A549 (cell line): ENCODE measurements around the gene ARL2BP. TPM values are rescaled to one million over a fixed set of nuclear protein-coding genes. Genes with fewer than 3 reads are reported as not detected.

Experiments
- ATAC-seq, 2 experiments: fragments of 200-7000 bp in 1 of 2; fragments of >200 bp in 1 of 2; cut with Nextera tagmentation in 1 of 2; cut with Tn5 transposase in 1 of 2; 3 replicates each; pipeline versions ENCODE4 v1.8.0 to v1.9.1; 2018 to 2020; ENCODE audit warnings: mild to moderate bottlenecking in 1 of 2, moderate library complexity in 1 of 2
- CTCF ChIA-PET: fragments of 300-600 bp; sonication (Branson Sonifier 250); formaldehyde crosslinking; extraction: SDS; loops from one replicate; lab custom pipeline; 2021; ENCODE audit warnings: antibody characterized with exemption, inconsistent platforms; lab: Yijun Ruan, JAX
- POLR2A ChIA-PET: fragments of 350-600 bp; formaldehyde crosslinking; extraction: SDS; loops from one replicate; lab custom pipeline; 2021; ENCODE audit warnings: antibody characterized with exemption, inconsistent platforms; lab: Yijun Ruan, JAX
- DNase-seq, 2 experiments: peaks; one replicate each; pipeline versions ENCODE4 v3.0.0 to v3.0.0-alpha.2; 2011 to 2016; ENCODE audit warnings: low read depth in 1 of 2, low spot score in 1 of 2
- FAIRE-seq: peaks from 2 replicates; lab custom pipeline; 2011; peaks lifted over from hg19 to GRCh38; lab: Jason Lieb, UNC
- H3K27ac ChIP-seq, 2 experiments: fragments of >200 bp; sonication (Bioruptor Twin); formaldehyde crosslinking; 3 replicates each; pipeline ENCODE4 v1.5.1; 2016 to 2017
- H3K4me1 ChIP-seq: fragments of >200 bp; sonication (Bioruptor Twin); formaldehyde crosslinking; 3 replicates; pipeline ENCODE4 v1.6.1; 2016
- H3K4me2 ChIP-seq: fragments of >200 bp; sonication (Bioruptor Twin); formaldehyde crosslinking; 3 replicates; pipeline ENCODE4 v1.6.1; 2016
- H3K4me3 ChIP-seq: fragments of >200 bp; sonication (Bioruptor Twin); formaldehyde crosslinking; 3 replicates; pipeline ENCODE4 v1.5.1; 2016
- H3K9me3 ChIP-seq: fragments of >200 bp; sonication (Bioruptor Twin); formaldehyde crosslinking; 3 replicates; pipeline ENCODE4 v1.6.1; 2016
- BCL3 ChIP-seq: fragments of >200 bp; sonication (Bioruptor Twin); formaldehyde crosslinking; IDR thresholded peaks from 3 replicates; pipeline ENCODE4 v1.6.1; 2016
- CBX2 ChIP-seq: fragments of 200-600 bp; sonication (generic); IDR thresholded peaks from 2 replicates; pipeline ENCODE4 v1.6.1; 2016; ENCODE audit warnings: low read depth, mild to moderate bottlenecking, borderline replicate concordance
- CEBPB ChIP-seq, 2 experiments: fragments of >200 bp in 1 of 2; sonication (Bioruptor Twin) in 1 of 2; formaldehyde crosslinking in 1 of 2; IDR thresholded peaks; 2 replicates each; pipeline ENCODE4 v1.6.1; 2012 to 2016
- FOSL2 ChIP-seq, 2 experiments: fragments of 450-650 bp in 1 of 2; fragments of >200 bp in 1 of 2; sonication (Bioruptor Twin) in 1 of 2; formaldehyde crosslinking; IDR thresholded peaks; 2 replicates each; pipeline versions ENCODE4 v1.5.0 to v1.6.1; 2016 to 2020; ENCODE audit warnings: mild to moderate bottlenecking in 1 of 2, moderate library complexity in 1 of 2
- FOXS1 ChIP-seq: fragments of 250-450 bp; sonication (Bioruptor Pico); IDR thresholded peaks from 2 replicates; pipeline ENCODE4 v1.5.0; 2020; ENCODE audit warnings: mild to moderate bottlenecking, moderate library complexity
- HOXB5 ChIP-seq: fragments of 250-450 bp; sonication (Bioruptor Pico); IDR thresholded peaks from 2 replicates; pipeline ENCODE4 v1.5.0; 2020; ENCODE audit warnings: mild to moderate bottlenecking, moderate library complexity
- JUN ChIP-seq, 2 experiments: fragments of >200 bp; sonication (Bioruptor Twin); formaldehyde crosslinking; IDR thresholded peaks; 2 replicates in 1 of 2; 3 replicates in 1 of 2; pipeline ENCODE4 v1.6.1; 2016 to 2017
- MAX ChIP-seq: IDR thresholded peaks from 2 replicates; pipeline ENCODE4 v1.6.1; 2012
- MYC ChIP-seq: IDR thresholded peaks from 2 replicates; pipeline ENCODE4 v1.6.1; 2012; ENCODE audit warnings: mild to moderate bottlenecking, inconsistent platforms, low read length, improper control_type of control experiment, borderline replicate concordance
- NR3C1 ChIP-seq: fragments of >200 bp; sonication (Bioruptor Twin); formaldehyde crosslinking; IDR thresholded peaks from 3 replicates; pipeline ENCODE4 v1.6.1; 2017
- PBX3 ChIP-seq: IDR thresholded peaks from 2 replicates; pipeline ENCODE4 v1.6.1; 2012
- POLR2A ChIP-seq: IDR thresholded peaks from 2 replicates; pipeline ENCODE4 v1.6.1; 2012; ENCODE audit warnings: mild to moderate bottlenecking, low read length
- RAD21 ChIP-seq, 2 experiments: fragments of >200 bp in 1 of 2; sonication (Bioruptor Twin) in 1 of 2; formaldehyde crosslinking in 1 of 2; IDR thresholded peaks in 1 of 2; conservative IDR thresholded peaks in 1 of 2; 2 replicates in 1 of 2; 3 replicates in 1 of 2; pipeline ENCODE4 v1.6.1; 2012 to 2018; ENCODE audit warnings: inconsistent platforms in 1 of 2
- RARB ChIP-seq: fragments of 250-450 bp; sonication (Bioruptor Pico); IDR thresholded peaks from 2 replicates; pipeline ENCODE4 v1.8.0; 2021; ENCODE audit warnings: mild to moderate bottlenecking, moderate library complexity
- REST ChIP-seq: fragments of 200-600 bp; sonication (generic); IDR thresholded peaks from 2 replicates; pipeline ENCODE4 v1.6.1; 2016; ENCODE audit warnings: antibody characterized with exemption, mild to moderate bottlenecking, moderate library complexity
- RFX5 ChIP-seq: fragments of 450-650 bp; IDR thresholded peaks from 2 replicates; pipeline ENCODE4 v1.7.1; 2014; ENCODE audit warnings: antibody characterized with exemption, mild to moderate bottlenecking, moderate library complexity
- SMC3 ChIP-seq: fragments of >200 bp; sonication (Bioruptor Twin); formaldehyde crosslinking; IDR thresholded peaks from 3 replicates; pipeline ENCODE4 v1.6.1; 2018; ENCODE audit warnings: inconsistent platforms
- SREBF2 ChIP-seq: fragments of 450-650 bp; IDR thresholded peaks from 2 replicates; pipeline ENCODE4 v1.6.1; 2014; ENCODE audit warnings: mild to moderate bottlenecking, moderate library complexity
- WGBS: methylation state at CpG from one replicate; pipeline ENCODE4 v1.1.6; 2017; ENCODE audit errors: missing lambda C conversion rate; 5-methylcytosine and 5-hydroxymethylcytosine counted together
- polyA plus RNA-seq, 4 experiments: library from polyadenylated mRNA; depleted of rRNA in 3 of 4; stranded (reverse); fragments of >200 nt; fragmentation: RNase III in 1 of 4; extraction: RNeasy Plus Mini Kit Qiagen cat#74134 plus additional on column Dnase treatment in 1 of 4; gene quantifications; 2 replicates in 3 of 4; 3 replicates in 1 of 4; pipeline ENCODE4 v1.2.3, GENCODE V29; 2011 to 2017

ARL2BP gene
- polyA plus RNA-seq, 2 of the 4 experiments (the other 2 are of a cell fraction), result 67.0 to 126 TPM

GRCh38 chr16:57229079-57229478 lies 16.0 kb upstream of the ARL2BP start:
- TF ChIP-seq RAD21 (conservative IDR thresholded peaks at IDR 0.05 in 1 of 2, IDR thresholded peaks at IDR 0.05 in 1 of 2), result no peak
- no peak for TF ChIP-seq RARB (CRISPR knock-in tag)
- no peak for TF ChIP-seq POLR2A
- TF ChIP-seq, all 56 proteins: peak for 0
- DNase-seq (no peak), ATAC-seq (no peak), FAIRE-seq (no peak)
- no peaks in the 10 kb centered on the region for H3K9me3 ChIP-seq
- POLR2A ChIA-PET, result no interaction called here
- CTCF ChIA-PET, result no interaction called here
- 88% methylated on average over 1 of the region's 1 CpG for WGBS
- no peak overlapping the region for H3K4me3 ChIP-seq
- no peak overlapping the region for H3K27ac ChIP-seq
- no peaks in the 10 kb centered on the region for H3K4me1 ChIP-seq
- no peak overlapping the region for H3K4me2 ChIP-seq

GRCh38 chr16:57231821-57232350 lies 13.2 kb upstream of the ARL2BP start:
- H3K4me1 ChIP-seq, result no peaks in the 10 kb centered on the region
- ChIA-PET POLR2A (no interaction called here), CTCF (interaction anchor here (0.9 kb wide), 1 partner anchor 9 kb away, joined by 6 read pairs; no protein-coding TSS in a partner anchor)
- H3K9me3 ChIP-seq, result no peaks in the 10 kb centered on the region
- no peak overlapping the region for H3K27ac ChIP-seq
- DNase-seq (no peak), ATAC-seq (no peak), FAIRE-seq (no peak)
- 87% methylated on average over 3 of the region's 3 CpGs for WGBS
- H3K4me2 ChIP-seq, result no peak overlapping the region
- TF ChIP-seq REST (no peak), SREBF2 (no peak)
- no peak overlapping the region for H3K4me3 ChIP-seq

- TF ChIP-seq MYC (no peak), RFX5 (no peak), NR3C1 (no peak), PBX3 (no peak), SMC3 (no peak), BCL3 (no peak)
- ATAC-seq (no peak), DNase-seq (no peak), FAIRE-seq (no peak)
- H3K4me1 ChIP-seq, result no peaks in the 10 kb centered on the region
- 88% methylated on average over 9 of the region's 9 CpGs for WGBS
- no peak overlapping the region for H3K4me2 ChIP-seq
- H3K27ac ChIP-seq, result no peak overlapping the region
- no peak overlapping the region for H3K4me3 ChIP-seq
- ChIA-PET POLR2A (no interaction called here), CTCF (interaction anchor here (1.3 kb wide), 1 partner anchor 14 kb away, joined by 3 read pairs; no protein-coding TSS in a partner anchor)
- no peaks in the 10 kb centered on the region for H3K9me3 ChIP-seq
Observed at GRCh38 chr16:57233944-57234706, 10.9 kb upstream of the ARL2BP start.

GRCh38 chr16:57234707-57235092 lies 10.4 kb upstream of the ARL2BP start:
- Histone ChIP-seq H3K4me2 (no peak overlapping the region), H3K4me3 (no peak overlapping the region), H3K27ac (no peak overlapping the region), H3K4me1 (no peaks in the 10 kb centered on the region), H3K9me3 (no peaks in the 10 kb centered on the region)
- POLR2A ChIA-PET, result no interaction called here
- CTCF ChIA-PET, result no interaction called here
- no peak for DNase-seq
- no peak for ATAC-seq
- no peak for FAIRE-seq
- TF ChIP-seq FOXS1 (CRISPR knock-in tag) (no peak), JUN (IDR thresholded peaks at IDR 0.05) (no peak), REST (no peak), CEBPB (IDR thresholded peaks at IDR 0.05) (no peak), MAX (no peak), HOXB5 (CRISPR knock-in tag) (no peak), RAD21 (conservative IDR thresholded peaks at IDR 0.05 in 1 of 2, IDR thresholded peaks at IDR 0.05 in 1 of 2) (no peak), FOSL2 (IDR thresholded peaks at IDR 0.05) (no peak), FOSL2 (CRISPR knock-in tag; IDR thresholded peaks at IDR 0.05) (no peak), RARB (CRISPR knock-in tag) (no peak), CBX2 (no peak)
